GM19023 (cell line): ENCODE data around the gene KDM4C.
"Not testable (repeated sequence)": the region's sequence is repeated elsewhere in the genome, so short reads cannot be mapped to it uniquely, and the experiment has no call there.

Experiments
- ATAC-seq: cut with Tn5 transposase; IDR thresholded peaks from one replicate; pipeline ENCODE4 v1.9.1; 2021; ENCODE audit warnings: mild to moderate bottlenecking, moderate library complexity; ENCODE audit not compliant: unreplicated experiment

KDM4C gene

DNA sequence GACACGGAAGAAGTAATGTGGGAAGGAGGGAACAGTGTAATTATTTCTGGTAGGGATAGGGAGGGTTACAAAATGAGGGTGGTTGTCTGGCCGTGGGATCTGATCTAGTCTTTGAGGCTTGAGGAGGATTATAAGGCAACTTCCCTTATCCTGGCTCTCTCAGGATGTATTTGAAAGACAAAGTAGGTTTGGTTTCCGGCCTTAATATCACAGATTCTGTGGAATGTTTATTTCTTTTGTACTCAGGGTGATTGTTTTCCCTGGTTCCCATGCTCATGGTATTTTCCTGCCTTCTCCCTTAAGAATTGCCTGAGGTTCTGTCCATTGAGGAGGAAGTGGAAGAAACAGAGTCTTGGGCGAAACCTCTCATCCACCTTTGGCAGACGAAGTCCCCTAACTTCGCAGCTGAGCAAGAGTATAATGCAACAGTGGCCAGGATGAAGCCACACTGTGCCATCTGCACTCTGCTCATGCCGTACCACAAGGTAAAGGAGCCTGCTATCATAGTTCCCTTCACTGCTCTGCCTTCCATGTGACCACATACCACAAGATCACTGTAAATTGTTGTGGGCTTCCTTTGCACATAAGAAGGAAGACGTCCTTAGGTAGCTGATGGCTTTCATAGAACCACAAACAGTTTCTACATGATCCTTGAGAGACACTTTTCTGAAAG, 253.8 kb downstream of the KDM4C start:
- no peak for ATAC-seq

DNA sequence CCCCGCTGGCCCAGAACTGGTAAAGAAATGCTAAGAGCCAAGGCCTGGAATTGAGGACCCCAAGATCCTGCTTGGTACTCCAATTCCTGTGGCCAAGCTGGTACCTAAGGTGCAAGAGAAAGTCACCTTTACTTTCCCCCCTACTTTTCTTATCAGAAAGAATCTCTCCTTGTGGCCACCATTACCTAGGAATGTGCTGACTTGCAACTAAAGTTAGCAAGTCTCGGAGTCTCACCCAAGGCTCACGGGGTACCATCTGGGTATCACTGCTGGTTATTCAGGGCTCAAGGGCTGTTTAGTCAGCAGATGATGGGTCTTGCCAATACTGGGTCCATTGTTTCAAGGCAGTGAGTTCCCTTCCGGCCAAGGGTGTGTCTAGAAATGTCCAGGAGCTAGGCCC, 270.2 kb downstream of the KDM4C start:
- no peak for ATAC-seq

DNA sequence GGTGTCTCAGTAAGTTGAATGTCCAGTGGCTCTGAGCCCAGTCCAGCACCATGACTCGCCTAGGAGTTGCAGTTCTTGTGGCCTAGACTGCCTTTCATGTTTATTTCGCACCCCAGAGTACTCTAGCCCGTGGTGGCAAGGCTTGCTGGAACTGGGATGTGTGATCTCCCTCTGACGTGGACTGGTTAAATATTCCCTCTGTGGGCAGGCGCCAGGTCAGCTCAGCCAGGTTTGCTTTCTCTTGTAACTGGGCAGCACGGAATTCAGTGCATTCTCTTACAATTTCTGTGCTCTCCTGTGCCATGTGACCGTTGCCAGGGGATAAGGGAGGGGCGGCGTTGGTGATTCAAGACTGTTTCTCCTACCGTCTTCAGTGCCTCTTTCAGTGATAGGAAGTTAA, 270.8 kb downstream of the KDM4C start:
- ATAC-seq: no peak

DNA sequence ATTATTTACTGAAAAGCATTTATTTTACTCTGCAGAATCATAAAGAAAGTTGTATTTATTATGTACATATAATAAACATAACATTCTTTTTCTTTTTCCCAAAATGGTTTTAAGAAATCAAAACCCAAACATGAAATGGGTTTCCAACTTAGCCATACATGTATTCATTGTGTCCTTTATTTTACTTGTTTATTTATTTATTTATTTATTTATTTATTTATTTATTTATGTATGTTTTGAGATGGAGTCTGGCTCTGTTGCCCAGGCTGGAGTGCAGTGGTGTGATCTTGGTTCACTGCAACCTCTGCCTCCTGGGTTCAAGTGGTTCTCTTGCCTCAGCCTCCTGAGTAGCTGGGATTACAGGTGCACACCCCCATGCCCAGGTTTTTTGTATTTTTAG, 273.2 kb downstream of the KDM4C start:
- ATAC-seq: not testable (repeated sequence)

DNA sequence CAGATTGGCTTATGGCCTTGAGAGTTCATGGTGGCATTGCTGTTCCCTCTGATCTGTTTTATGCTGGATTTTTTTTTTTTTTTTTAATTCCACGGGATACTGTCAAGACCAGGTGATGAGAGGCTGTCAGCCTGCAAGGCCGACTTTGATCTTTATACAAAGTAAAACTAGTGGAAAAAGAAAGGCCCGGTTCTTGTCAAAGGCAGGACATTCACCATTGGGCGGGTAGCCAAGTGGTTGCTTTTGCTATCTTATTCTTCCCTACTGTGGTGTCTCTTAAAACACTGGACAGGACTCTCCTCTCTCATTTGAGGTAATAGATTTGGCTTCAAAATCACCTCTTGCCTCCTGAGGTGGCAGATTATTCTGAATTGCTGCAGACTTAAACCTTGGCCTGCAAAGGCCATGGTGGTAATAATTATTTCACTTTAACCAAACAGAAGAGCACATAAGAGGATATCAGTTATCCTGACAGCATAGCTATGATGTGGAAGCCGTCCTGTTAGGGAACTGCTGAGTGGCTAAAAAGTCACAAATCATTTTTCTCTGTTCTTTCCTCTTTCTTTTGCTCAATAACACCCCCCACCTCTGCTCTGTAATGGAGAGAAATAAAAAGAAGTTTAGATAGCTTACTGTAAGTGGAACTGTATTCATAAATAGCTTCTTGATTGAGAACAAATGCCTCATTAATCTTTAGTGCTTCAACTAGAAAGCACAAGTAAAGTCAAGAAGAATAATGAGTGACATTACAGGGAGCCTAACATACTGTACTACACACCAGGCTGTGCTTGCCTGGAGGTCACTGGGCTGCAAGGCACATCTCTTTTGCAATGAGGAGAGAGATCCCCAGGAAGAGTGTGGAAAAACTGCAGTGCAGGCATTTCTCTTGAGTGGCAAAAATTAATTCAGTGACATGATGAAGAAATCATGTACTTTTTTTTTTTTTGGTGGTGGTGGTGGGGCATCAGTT, 275.6 kb downstream of the KDM4C start:
- ATAC-seq: no peak

DNA sequence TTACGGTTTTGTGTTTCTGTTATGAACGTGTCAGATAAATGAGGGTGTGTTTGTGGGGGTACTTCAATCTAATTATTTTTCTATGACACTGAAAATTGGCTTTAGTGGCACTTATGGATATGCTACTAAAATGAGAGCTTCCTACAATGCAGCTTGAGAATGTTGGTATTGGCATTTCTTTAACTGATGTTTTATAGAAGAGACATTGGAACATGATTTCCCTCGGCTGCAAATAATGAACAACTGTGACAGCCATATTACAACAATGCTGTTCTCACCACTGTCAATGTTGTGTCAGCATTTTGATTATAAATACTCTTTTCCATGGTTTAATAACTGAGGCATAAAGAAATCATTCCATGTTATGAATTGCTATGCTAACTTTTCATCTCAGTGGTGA, 279.4 kb downstream of the KDM4C start:
- no peak for ATAC-seq

DNA sequence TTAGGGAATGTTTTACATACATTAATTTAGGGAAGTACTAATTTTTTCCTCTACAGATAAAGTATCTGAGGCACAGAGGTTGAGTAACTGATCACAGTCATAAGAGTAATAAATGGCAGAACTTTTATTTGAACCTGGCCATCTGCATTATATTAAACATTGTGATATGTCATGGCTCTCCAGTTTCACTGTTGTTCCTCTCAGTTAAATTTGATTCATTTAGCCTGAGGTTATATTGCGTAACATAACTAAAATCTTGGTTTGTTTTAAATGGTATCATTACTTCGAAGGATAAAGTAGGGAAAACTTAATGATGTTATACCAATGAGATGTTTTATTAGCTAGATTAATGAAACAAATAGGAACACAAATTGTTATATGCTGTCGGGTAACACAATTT, 284.4 kb downstream of the KDM4C start:
- no peak for ATAC-seq

DNA sequence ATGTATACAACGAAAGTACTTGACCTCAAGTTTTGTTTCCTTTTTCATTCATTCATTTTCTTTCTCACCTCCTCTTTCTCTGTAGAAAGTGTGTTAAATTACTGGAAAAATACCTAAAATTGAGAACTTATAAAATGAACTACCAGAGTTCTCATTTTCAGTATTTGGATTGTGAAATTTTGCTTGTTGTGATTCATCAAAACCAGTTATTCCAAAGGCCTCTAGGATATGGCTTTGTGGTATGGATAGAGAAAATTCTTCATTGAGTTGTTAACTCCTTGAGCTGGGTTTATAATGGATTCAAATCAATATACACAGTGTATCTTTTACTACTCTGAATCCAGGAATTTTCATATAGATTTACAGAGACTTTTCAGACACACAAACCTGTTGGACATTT, 287.6 kb downstream of the KDM4C start:
- ATAC-seq: no peak

DNA sequence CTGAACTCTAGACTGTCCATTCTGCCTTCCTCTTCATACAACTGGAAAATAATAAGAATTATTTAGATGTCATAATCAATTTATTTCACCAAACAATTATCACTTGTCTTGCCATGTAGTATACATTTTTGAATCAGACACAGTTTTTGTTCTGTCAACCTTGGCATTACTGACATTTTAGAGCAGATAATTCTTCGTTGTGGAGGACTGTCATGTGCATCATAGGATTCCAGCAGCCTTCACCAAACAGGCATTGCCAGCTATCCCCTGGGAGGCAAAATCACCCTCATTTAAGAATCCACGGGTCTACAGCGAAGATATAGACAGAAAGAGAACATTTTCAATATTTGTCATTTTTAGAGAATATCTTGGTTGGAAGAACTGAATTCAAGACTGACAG, 293.9 kb downstream of the KDM4C start:
- ATAC-seq: no peak

DNA sequence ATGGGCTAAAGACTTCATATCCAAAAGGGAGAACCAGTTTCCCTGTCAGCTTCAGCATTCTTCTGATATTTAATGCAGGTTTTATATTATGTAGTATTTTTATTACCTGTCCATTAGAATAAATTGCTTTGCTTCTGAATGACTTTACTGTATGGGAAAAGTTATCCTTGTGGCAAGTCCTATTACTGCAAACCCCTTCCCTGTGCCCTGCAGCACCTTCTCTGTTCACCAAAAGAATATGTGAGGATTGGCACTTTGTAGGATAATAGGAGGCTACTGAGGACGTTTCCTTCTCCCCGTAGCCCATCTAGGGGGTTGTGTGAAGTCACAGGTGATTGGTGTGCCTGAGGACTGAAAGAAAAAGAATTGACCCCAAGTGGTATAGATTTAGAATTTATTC, 296.1 kb downstream of the KDM4C start:
- ATAC-seq: no peak

DNA sequence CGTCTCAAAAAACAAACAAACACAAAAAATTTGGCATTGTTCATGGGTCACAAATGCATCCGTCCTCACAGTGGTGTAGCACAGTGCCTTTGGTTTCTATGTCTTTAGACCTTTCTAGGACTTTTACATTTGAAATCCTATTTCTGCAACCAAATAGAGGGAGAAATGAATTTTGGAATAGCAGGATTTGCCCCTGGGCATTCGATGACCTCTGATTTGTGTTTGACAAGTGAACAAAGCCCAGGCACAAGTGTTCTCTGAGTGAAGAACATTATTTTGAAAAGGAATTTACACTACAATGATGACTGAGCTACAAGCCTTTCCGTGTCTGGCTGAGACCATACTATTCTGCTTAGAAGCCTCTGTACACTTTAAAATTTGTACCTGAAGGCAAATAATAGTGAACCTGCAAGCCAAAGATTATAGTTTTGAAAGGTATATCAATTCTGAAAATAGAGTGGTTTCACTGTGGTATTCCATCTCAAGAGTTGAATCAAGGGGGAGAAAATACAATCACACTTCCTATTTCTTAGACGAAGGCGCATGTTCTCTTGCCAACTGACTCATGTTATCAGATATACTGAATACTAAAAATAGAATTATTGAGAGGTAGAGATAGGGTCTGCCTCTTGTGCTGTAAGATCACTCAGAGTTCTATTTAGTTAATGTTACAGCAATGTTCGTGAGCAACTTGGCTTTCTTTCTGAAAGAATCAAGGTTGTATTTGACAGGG, 297.6 kb downstream of the KDM4C start:
- ATAC-seq: no peak

DNA sequence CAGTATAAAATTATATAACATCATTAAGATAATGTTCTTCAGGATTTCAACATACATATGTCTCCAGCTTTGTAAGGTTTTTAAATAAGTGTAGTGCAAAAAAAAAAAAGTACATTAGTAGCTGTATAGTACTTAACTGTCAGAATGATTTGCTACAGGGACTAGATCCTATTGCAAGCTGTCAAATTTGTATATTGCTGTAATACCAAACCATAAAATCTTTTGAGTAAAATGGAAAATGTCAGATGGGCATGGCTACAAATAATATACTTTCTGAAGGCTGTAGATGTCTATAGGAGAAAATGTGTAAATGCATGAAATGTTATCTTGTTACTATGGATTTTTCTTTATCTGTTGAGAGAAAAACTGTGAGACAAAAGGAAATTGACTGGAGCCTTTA, 298.5 kb downstream of the KDM4C start:
- ATAC-seq: no peak

DNA sequence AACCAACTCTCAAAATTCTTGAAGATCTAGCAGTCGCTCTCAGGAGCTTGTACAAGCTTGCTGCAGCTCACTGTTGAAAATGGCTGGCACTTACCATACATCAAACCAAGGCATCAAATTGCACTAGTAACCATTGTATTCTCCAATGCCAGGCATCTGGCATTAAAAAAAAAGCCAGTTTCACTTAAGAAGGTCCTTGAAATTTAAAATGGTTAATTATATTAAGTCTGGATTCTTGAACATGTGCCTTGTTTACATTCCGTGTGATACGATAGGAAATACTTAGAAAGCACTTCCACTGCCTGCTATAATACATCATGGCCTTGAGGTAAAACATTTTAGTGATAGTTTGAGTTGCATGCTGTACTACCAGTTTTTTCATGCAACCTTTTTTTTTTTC, 300.7 kb downstream of the KDM4C start:
- no peak for ATAC-seq

DNA sequence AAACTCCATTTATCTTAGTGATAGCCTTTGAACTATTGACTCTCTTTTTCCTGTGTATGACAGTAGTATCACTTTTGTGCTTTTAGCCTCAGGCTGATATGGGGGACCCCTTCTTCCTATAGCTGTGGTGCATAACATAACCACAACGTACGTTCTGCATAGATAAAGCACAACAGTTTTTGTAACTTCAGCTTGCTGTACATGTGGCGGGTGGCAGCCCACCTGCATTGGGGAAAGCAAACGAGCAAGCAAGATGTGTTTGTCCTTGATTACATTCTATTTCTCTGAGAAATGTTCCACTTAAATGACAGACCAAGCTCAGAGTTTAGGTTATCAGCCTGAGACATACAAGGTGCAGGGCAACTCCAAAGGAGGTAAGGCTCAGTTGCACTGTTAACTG, 309.4 kb downstream of the KDM4C start:
- no peak for ATAC-seq

DNA sequence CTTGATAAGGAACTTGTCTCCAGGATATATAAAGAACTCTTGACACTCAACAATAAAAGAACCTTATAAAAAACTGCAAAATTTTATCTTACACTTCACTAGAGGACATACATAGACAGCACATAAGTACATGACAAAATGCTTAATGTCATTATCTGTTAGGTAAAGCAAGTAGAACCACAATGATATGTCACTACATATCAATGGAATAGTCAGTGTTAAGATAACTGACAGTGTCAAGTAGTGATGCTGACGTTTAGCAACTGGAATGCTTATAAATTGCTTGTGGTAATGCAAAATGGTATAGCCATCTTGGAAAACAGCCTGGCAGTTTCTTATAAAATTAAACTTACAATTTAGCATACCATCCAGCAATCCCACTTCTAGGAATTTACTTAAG, 314.1 kb downstream of the KDM4C start:
- no peak for ATAC-seq

DNA sequence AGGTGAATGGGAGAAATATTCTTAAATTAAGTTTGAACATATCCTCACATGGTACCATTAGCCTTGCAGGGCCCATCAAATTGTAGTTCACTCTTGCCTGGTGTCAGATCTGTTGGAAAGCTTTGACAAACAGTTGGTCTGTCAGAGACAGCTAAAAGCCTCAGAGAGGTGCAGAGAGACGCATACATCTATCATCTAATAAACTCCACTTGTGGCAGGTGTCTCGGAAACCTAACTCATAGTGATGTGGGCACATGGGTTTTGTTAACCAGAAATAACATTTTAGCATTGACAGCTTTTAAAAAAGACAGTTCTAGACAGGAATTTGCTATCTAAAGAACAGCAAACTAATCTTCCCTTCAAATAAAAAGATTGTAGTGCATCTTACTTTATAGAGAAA, 315.9 kb downstream of the KDM4C start:
- ATAC-seq: no peak

DNA sequence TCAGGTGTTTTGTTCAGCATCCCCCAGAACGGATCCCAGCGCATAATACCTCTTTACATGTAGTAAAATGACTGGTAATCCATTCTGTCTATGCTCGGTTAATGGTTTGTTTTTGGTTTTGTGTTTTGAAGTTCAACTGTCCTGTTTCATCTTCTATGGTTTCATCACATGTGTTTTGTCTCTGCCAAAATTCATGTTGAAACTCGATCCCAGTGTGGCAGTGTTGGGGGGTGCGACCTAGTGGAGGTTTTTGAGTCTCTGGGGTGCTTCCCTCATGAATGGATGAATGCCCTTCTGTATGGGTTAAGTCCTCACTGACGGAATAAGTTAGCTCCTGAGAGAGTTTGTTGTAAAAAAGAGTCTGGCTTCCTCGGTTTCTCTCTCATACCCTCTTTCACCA, 317.4 kb downstream of the KDM4C start:
- no peak for ATAC-seq

DNA sequence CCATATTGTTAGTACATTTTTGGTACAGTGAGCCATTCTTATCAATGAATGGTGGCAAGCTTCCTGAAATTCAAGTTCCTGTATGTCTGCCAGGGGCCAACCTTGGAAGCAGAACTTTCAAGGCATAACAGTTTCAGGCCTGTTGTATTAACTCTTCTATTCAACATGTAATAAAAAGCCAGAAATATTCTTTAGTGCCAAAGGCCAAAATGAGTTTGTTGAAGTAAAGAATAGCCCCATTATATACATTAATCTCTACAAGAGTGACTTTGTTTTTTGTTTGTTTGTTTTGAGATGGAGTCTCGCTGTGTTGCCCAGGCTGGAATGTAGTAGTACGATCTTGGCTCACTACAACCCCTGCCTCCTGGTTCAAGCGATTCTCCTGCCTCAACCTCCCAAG, 321.3 kb downstream of the KDM4C start:
- ATAC-seq: no peak

DNA sequence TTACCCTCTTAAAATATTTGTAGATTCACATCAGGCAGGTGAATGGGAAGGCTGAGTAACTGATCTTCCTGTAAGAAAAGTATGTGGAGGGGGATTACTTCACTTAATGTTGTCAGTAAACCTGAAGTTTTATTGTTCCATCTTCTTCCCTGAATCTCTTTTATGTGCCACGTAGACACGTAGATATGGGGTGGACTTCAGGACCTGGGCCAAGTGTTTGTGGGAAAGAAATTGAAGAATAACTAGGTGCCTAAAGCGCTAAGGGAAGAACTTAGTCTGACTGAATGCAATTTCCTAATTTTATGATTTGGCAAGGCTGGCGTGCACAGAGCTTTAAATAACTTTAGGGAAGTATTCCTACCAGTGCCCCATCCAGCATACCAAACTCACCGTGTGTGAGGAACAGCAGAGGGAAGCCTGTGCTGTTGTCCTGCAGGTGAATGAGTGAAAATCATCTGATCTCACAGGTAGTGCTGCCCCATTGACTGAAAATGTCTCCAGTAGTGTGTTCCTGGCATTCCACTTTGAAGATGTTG, 323.4 kb downstream of the KDM4C start:
- ATAC-seq: no peak

DNA sequence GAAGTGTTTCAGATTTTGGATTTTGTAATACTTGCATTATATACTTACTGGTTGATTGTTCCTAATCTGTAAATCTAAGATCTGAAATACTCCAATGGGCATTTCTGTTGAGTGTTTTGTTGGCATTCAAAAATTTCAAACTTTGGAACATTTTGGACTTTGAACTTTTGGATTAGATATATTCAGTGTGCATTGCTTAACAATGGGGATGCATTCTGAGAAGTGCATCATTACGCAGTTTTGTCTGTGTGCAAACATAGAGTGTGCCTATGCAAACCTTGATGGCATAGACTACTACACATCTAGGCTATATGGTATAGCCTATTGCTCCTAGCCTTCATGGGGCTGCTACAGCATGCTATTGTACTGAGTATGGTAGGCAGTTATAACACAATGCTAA, 325.4 kb downstream of the KDM4C start:
- ATAC-seq: no peak

DNA sequence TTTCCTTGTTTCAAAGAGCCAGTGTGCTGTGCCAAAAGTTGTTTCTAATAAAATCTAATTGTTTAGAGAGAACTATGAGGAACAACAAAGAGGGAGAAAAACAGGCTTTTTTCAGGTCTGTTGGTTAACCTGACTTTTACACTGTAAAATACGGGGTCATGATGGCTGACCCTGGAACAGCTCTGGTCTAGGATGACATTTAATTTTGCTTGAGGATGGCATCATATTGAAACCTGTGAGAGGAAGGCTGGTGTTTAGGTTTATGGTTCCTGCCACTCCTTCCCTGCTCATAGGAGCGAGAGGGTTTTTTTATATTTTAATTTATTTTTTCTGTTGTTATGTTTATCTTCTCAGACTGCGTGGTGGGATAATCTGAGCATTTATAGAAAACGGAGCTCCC, 327.6 kb downstream of the KDM4C start:
- ATAC-seq: no peak
